ENCODE data around the gene USP37. TPM values are rescaled to one million over a fixed set of nuclear protein-coding genes. Genes with fewer than 3 reads are reported as not detected.
A peak's percentile ranks its signal among the peaks of the same experiment; 100 is the strongest.

The USP37 gene
- total RNA-seq, 1 experiment from 2014 or later, result 31.0 TPM

GRCh38 chr2:218405086-218405745, 162.9 kb downstream of the USP37 start:
- Histone ChIP-seq H3K9me3 (ENCODE audit: low read depth, low read length, poor library complexity, severe bottlenecking) (no peaks in the 10 kb centered on the region), H3K4me1 (ENCODE audit: insufficient read depth, low read length, poor library complexity, severe bottlenecking) (peaks cover 27% of the 10 kb centered on the region), H3K27ac (ENCODE audit: low read depth, low read length, poor library complexity, severe bottlenecking) (peak overlapping the region; percentile 79), H3K27me3 (replicated peaks; ENCODE audit: insufficient read depth, low read depth, low read length, poor library complexity) (no peaks in the 10 kb centered on the region), H3K36me3 (ENCODE audit: insufficient read depth, low read length, poor library complexity, severe bottlenecking) (peaks cover 35% of the 10 kb centered on the region), H3K4me3 (ENCODE audit: low read depth, low read length, poor library complexity, severe bottlenecking) (peak overlapping the region; percentile 48)
- intact Hi-C loops (cut with micrococcal nuclease; ENCODE audit: unreplicated experiment), result loop anchor here (5.0 kb wide), 1 partner anchor 242 kb away; no protein-coding TSS in a partner anchor
- BruUV-seq (replicated peaks), result TSS peak; percentile 41
- DNase-seq (ENCODE audit: low spot score), result no peak
- no peak for TF ChIP-seq CTCF (conservative IDR thresholded peaks at IDR 0.05; ENCODE audit: low read depth, low read length)
- CTCF ChIA-PET, result interaction anchor here (0.6 to 0.7 kb wide), 3 partner anchors 9 to 504 kb away, joined by 3 to 17 read pairs (median 3); no protein-coding TSS in a partner anchor
- POLR2A ChIA-PET (ENCODE audit: low non-redundant PET), result interaction anchor here (0.6 kb wide), 1 partner anchor 118 kb away, joined by 14 read pairs; no protein-coding TSS in a partner anchor

GRCh38 chr2:218404351-218405085, 163.6 kb downstream of the USP37 start:
- no peaks in the 10 kb centered on the region for H3K9me3 ChIP-seq (ENCODE audit: low read depth, low read length, poor library complexity, severe bottlenecking)
- H3K36me3 ChIP-seq (ENCODE audit: insufficient read depth, low read length, poor library complexity, severe bottlenecking), result peaks cover 35% of the 10 kb centered on the region
- POLR2A ChIA-PET (ENCODE audit: low non-redundant PET), result no interaction called here
- H3K27ac ChIP-seq (ENCODE audit: low read depth, low read length, poor library complexity, severe bottlenecking), result peak overlapping the region; percentile 79
- BruUV-seq (replicated peaks), result no TSS peak
- no peak for DNase-seq (ENCODE audit: low spot score)
- H3K4me1 ChIP-seq (ENCODE audit: insufficient read depth, low read length, poor library complexity, severe bottlenecking), result peaks cover 27% of the 10 kb centered on the region
- CTCF ChIA-PET, result interaction anchor here (0.7 to 0.8 kb wide), 2 partner anchors 8 to 283 kb away, joined by 3 read pairs; no protein-coding TSS in a partner anchor
- no peak overlapping the region for H3K4me3 ChIP-seq (ENCODE audit: low read depth, low read length, poor library complexity, severe bottlenecking)
- TF ChIP-seq CTCF (conservative IDR thresholded peaks at IDR 0.05; ENCODE audit: low read depth, low read length), result no peak
- TF ChIP-seq EZH2 (IDR thresholded peaks at IDR 0.05; ENCODE audit: borderline replicate concordance, low read depth, low read length, poor library complexity, severe bottlenecking), result no peak
- intact Hi-C loops (cut with micrococcal nuclease; ENCODE audit: unreplicated experiment), result loop anchor here (5.0 kb wide), 1 partner anchor 243 kb away; no protein-coding TSS in a partner anchor
- no peaks in the 10 kb centered on the region for H3K27me3 ChIP-seq (replicated peaks; ENCODE audit: insufficient read depth, low read depth, low read length, poor library complexity)

GRCh38 chr2:218403810-218404209, 164.3 kb downstream of the USP37 start:
- ChIA-PET POLR2A (ENCODE audit: low non-redundant PET) (no interaction called here), CTCF (interaction anchor here (0.8 kb wide), 1 partner anchor 284 kb away, joined by 3 read pairs; no protein-coding TSS in a partner anchor)
- peaks cover 35% of the 10 kb centered on the region for H3K36me3 ChIP-seq (ENCODE audit: insufficient read depth, low read length, poor library complexity, severe bottlenecking)
- intact Hi-C loops (cut with micrococcal nuclease; ENCODE audit: unreplicated experiment), result no loop called here
- no peak overlapping the region for H3K4me3 ChIP-seq (ENCODE audit: low read depth, low read length, poor library complexity, severe bottlenecking)
- TF ChIP-seq CTCF (conservative IDR thresholded peaks at IDR 0.05; ENCODE audit: low read depth, low read length), result no peak
- no peak for TF ChIP-seq EZH2 (IDR thresholded peaks at IDR 0.05; ENCODE audit: borderline replicate concordance, low read depth, low read length, poor library complexity, severe bottlenecking)
- no peaks in the 10 kb centered on the region for H3K27me3 ChIP-seq (replicated peaks; ENCODE audit: insufficient read depth, low read depth, low read length, poor library complexity)
- H3K9me3 ChIP-seq (ENCODE audit: low read depth, low read length, poor library complexity, severe bottlenecking), result no peaks in the 10 kb centered on the region
- peak overlapping the region; percentile 79 for H3K27ac ChIP-seq (ENCODE audit: low read depth, low read length, poor library complexity, severe bottlenecking)
- no TSS peak for BruUV-seq (replicated peaks)
- DNase-seq (ENCODE audit: low spot score), result no peak
- peaks cover 34% of the 10 kb centered on the region for H3K4me1 ChIP-seq (ENCODE audit: insufficient read depth, low read length, poor library complexity, severe bottlenecking)

All from A673 (cell line).